ENCODE results near the gene EDNRB.
"Not testable (repeated sequence)": the region's sequence is repeated elsewhere in the genome, so short reads cannot be mapped to it uniquely, and the experiment has no call there.

EDNRB gene

GRCh38 chr13:77918391-77919245 lies at the start of gene EDNRB:
EDNRB (minus strand) TSS chr13:77918831; CDS start chr13:77918573, 258 bp downstream.
- peak; percentile 21 for DNase-seq

GRCh38 chr13:77966671-77967070 lies 48.0 kb upstream of the EDNRB start:
- no peak for DNase-seq

- no peak for DNase-seq
These were observed 34.1 kb upstream of the EDNRB start for GRCh38 chr13:77952737-77953136.

GRCh38 chr13:77952276-77952675 lies 33.6 kb upstream of the EDNRB start:
- no peak for DNase-seq

- DNase-seq = no peak
These were observed 27.9 kb upstream of the EDNRB start for GRCh38 chr13:77946522-77946921.

- DNase-seq = not testable (repeated sequence)
These were observed 16.4 kb upstream of the EDNRB start for GRCh38 chr13:77935063-77935462.

GRCh38 chr13:77930430-77930829 lies 11.8 kb upstream of the EDNRB start:
- no peak for DNase-seq

GRCh38 chr13:77928909-77929308 lies 10.3 kb upstream of the EDNRB start:
- no peak for DNase-seq

GRCh38 chr13:77925616-77926015 lies 7.0 kb upstream of the EDNRB start:
- no peak for DNase-seq

GRCh38 chr13:77919921-77920294 lies 1.3 kb upstream of the EDNRB start:
- no peak for DNase-seq

GRCh38 chr13:77919246-77919920 lies 752 bp upstream of the EDNRB start:
- peak; percentile 12 for DNase-seq

GRCh38 chr13:77916488-77916887 lies 2.1 kb downstream of the EDNRB start:
- no peak for DNase-seq

GRCh38 chr13:77915686-77916085 lies 2.9 kb downstream of the EDNRB start:
- no peak for DNase-seq

- no peak for DNase-seq
These were observed 5.6 kb downstream of the EDNRB start for GRCh38 chr13:77913003-77913402.

GRCh38 chr13:77911751-77912150 lies 6.9 kb downstream of the EDNRB start:
- no peak for DNase-seq

- DNase-seq = no peak
These were observed 8.8 kb downstream of the EDNRB start for GRCh38 chr13:77909827-77910226.

- DNase-seq = no peak
These were observed 10.1 kb downstream of the EDNRB start for GRCh38 chr13:77908531-77908930.

GRCh38 chr13:77907666-77908341 lies 10.8 kb downstream of the EDNRB start:
- no peak for DNase-seq

- no peak for DNase-seq
These were observed 14.6 kb downstream of the EDNRB start for GRCh38 chr13:77904031-77904430.

- no peak for DNase-seq
These were observed 15.2 kb downstream of the EDNRB start for GRCh38 chr13:77903435-77903834.

GRCh38 chr13:77902319-77902963 lies 16.2 kb downstream of the EDNRB start:
- DNase-seq = no peak

- DNase-seq = no peak
These were observed 20.5 kb downstream of the EDNRB start for GRCh38 chr13:77898097-77898496.

GRCh38 chr13:77896977-77897376 lies 21.7 kb downstream of the EDNRB start:
- no peak for DNase-seq
